Measurements from ENCODE around the gene FHIP2A. TPM values are rescaled to one million over a fixed set of nuclear protein-coding genes. Genes with fewer than 3 reads are reported as not detected.
A peak's percentile ranks its signal among the peaks of the same experiment; 100 is the strongest.

Gene FHIP2A
- total RNA-seq, 4 donors from 2014 or later = 4.8 to 16.2 (median 9.0) TPM

DNA sequence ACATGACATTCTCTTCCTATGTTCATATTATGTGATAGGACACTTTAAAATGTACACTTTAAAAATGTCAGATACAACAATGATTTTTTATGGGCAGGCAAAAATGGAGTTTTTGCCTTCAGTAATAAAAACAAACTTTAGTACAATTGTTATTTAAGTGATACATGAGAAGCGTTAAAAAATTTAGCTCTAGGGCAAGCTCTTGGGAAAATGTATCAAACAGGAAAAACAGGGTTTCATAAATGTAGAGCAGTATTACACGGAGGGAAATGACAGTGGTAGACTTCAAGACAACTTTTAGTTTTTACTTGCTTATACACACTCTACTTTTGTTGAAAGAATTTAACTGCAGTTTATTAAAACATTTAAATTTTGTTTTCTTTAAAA is 1.5 kb downstream of the FHIP2A start:
- H3K36me3 ChIP-seq = no peaks in the 10 kb centered on the region
- H3K27me3 ChIP-seq = no peaks in the 10 kb centered on the region
- peaks cover 9 to 48% (median 31%) of the 10 kb centered on the region in 3 donors for H3K4me1 ChIP-seq
- TF ChIP-seq POLR2A (IDR thresholded peaks at IDR 0.05) = no peak
- TF ChIP-seq, protein P1, sequence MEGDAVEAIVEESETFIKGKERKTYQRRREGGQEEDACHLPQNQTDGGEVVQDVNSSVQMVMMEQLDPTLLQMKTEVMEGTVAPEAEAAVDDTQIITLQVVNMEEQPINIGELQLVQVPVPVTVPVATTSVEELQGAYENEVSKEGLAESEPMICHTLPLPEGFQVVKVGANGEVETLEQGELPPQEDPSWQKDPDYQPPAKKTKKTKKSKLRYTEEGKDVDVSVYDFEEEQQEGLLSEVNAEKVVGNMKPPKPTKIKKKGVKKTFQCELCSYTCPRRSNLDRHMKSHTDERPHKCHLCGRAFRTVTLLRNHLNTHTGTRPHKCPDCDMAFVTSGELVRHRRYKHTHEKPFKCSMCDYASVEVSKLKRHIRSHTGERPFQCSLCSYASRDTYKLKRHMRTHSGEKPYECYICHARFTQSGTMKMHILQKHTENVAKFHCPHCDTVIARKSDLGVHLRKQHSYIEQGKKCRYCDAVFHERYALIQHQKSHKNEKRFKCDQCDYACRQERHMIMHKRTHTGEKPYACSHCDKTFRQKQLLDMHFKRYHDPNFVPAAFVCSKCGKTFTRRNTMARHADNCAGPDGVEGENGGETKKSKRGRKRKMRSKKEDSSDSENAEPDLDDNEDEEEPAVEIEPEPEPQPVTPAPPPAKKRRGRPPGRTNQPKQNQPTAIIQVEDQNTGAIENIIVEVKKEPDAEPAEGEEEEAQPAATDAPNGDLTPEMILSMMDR (IDR thresholded peaks at IDR 0.05) = no peak
- H3K4me3 ChIP-seq = peak overlapping the region; percentile 62 to 93 (median 76)
- no peaks in the 10 kb centered on the region for H3K9me3 ChIP-seq
- H3K27ac ChIP-seq = peak overlapping the region; percentile 92 to 98 (median 94)
- 0 to 3% methylated on average over 2 of the region's 2 CpGs for WGBS, 2 donors
- intact Hi-C loops (cut with DNase I) = no loop called here
- DNase-seq = no peak

DNA sequence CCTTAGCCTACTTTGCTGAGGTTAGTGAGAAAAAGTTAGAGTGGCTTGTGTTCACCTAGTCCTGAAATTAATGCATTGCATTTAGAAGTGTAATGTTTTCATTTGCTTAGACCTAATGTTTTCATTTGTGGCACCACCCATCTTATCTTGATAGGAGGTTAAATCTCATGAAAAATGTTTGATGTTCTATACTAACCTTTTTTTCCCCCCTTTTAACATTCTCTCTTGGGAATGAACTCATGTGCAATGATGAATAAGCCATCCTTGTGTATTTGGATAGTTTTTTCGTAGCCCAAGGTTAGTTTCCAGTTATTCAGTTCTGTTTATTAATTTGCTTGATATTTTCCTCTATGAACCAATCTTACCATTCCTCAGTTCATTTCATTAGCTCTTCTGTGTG is 2.8 kb downstream of the FHIP2A start:
- H3K9me3 ChIP-seq = no peaks in the 10 kb centered on the region
- H3K27me3 ChIP-seq = no peaks in the 10 kb centered on the region
- intact Hi-C loops (cut with DNase I) = no loop called here
- H3K4me1 ChIP-seq = peaks cover 9 to 53% (median 32%) of the 10 kb centered on the region in 3 donors
- no peak for TF ChIP-seq POLR2A (IDR thresholded peaks at IDR 0.05)
- TF ChIP-seq, protein P1 (IDR thresholded peaks at IDR 0.05) = no peak
- no peaks in the 10 kb centered on the region for H3K36me3 ChIP-seq
- H3K27ac ChIP-seq = peak overlapping the region in 1 of 4 donors; percentile 5
- 60 to 86% methylated on average over 1 of the region's 1 CpG for WGBS, 2 donors
- DNase-seq = no peak
- H3K4me3 ChIP-seq = peak overlapping the region in 1 of 4 donors; percentile 75

DNA sequence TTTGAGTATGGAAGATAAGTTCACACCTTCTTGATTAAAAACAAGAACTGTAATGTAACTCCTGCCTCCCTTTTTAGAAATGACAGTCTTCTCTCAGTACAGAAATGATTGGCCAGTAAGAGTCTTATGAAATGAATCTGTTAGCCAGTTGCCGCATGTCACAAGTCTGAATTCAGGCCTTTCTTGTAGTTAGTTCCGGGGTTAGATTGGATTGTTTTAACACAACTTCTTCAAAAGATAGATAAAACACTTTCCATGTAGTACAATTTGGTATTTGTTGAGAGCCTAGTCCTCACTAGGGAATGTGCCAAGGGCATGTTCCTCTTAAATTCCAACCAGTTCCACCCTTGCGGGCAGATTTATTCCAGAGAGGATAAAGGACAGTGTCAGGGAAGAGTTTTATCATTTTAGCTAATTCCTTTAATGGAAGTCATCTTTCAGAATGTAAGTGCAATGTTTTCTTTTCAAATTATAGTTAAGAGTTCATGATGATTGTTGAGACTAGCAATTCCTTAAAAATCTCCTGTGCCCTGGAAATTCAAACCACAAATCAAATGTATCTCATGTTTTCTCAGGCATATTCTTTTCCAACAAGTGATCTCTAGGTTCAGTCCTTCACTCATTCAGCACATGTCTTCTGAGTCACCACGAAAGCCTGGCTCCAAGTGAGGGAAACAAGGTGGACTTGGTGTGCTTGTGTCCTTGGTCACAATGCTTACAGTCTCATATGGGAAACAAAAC is 4.1 kb downstream of the FHIP2A start:
- no peak for TF ChIP-seq POLR2A (IDR thresholded peaks at IDR 0.05)
- TF ChIP-seq, protein P1 (IDR thresholded peaks at IDR 0.05) = no peak
- Histone ChIP-seq H3K27ac (peak overlapping the region in 1 of 4 donors; percentile 1), H3K36me3 (peaks cover 0 to under 1% (median 0%) of the 10 kb centered on the region in 3 donors), H3K4me1 (peaks cover 7 to 63% (median 36%) of the 10 kb centered on the region in 3 donors), H3K4me3 (no peak overlapping the region), H3K9me3 (no peaks in the 10 kb centered on the region), H3K27me3 (no peaks in the 10 kb centered on the region)
- no peak for DNase-seq
- intact Hi-C loops (cut with DNase I) = no loop called here
- 59 to 62% methylated on average over 4 of the region's 4 CpGs for WGBS, 2 donors

GRCh38 chr10:114829160-114829909 is 7.8 kb downstream of the FHIP2A start:
- 75 to 87% methylated on average over 4 of the region's 4 CpGs for WGBS, 2 donors
- Histone ChIP-seq H3K9me3 (no peaks in the 10 kb centered on the region), H3K27ac (no peak overlapping the region), H3K4me3 (no peak overlapping the region), H3K27me3 (no peaks in the 10 kb centered on the region), H3K4me1 (peaks cover 0 to 43% (median 21%) of the 10 kb centered on the region in 3 donors), H3K36me3 (peaks cover 0 to 37% (median 0%) of the 10 kb centered on the region in 3 donors)
- no peak for DNase-seq
- no peak for TF ChIP-seq POLR2A (IDR thresholded peaks at IDR 0.05)
- TF ChIP-seq, protein P1 (IDR thresholded peaks at IDR 0.05) = no peak
- intact Hi-C loops (cut with DNase I) = no loop called here
